Esophagus muscularis mucosa (tissue), 4 donors: ENCODE data around the gene UBAC2. TPM values are rescaled to one million over a fixed set of nuclear protein-coding genes. Genes with fewer than 3 reads are reported as not detected.

Experiments
- DNase-seq: peaks from one replicate; pipeline ENCODE4 v3.0.0-alpha.2; 2017; ENCODE audit errors: extremely low spot score
- H3K27ac ChIP-seq, 4 donors: fragments of 200-600 bp; sonication (generic); replicated peaks in 1 of 4; 1 replicate in 3 of 4; 2 replicates in 1 of 4; pipeline ENCODE4 v1.5.1; 2016 to 2019; ENCODE audit warnings: mild to moderate bottlenecking in 1 of 4
- H3K27me3 ChIP-seq, 4 donors: fragments of 200-600 bp; sonication (generic); one replicate each; pipeline versions ENCODE4 v1.5.1 to v1.6.0; 2016 to 2019
- H3K36me3 ChIP-seq, 4 donors: fragments of 200-600 bp; sonication (generic); one replicate each; pipeline ENCODE4 v1.5.1; 2016 to 2019
- H3K4me1 ChIP-seq, 4 donors: fragments of 200-600 bp; sonication (generic); one replicate each; pipeline ENCODE4 v1.5.1; 2016 to 2019
- H3K4me3 ChIP-seq, 4 donors: fragments of 200-600 bp; sonication (generic); 1 replicate in 2 of 4; 2 replicates in 2 of 4; pipeline ENCODE4 v1.5.1; 2016 to 2019; ENCODE audit warnings: mild to moderate bottlenecking in 4 of 4, moderate library complexity in 1 of 4
- H3K9me3 ChIP-seq, 4 donors: fragments of 200-600 bp; sonication (generic); 1 replicate in 3 of 4; 2 replicates in 1 of 4; pipeline ENCODE4 v1.5.1; 2016 to 2019
- EP300 ChIP-seq: sonication (generic); formaldehyde crosslinking; IDR thresholded peaks from one replicate; pipeline ENCODE4 v1.6.1; 2017; ENCODE audit warnings: antibody characterized with exemption
- POLR2A ChIP-seq: fragments of 450-650 bp; IDR thresholded peaks from one replicate; pipeline ENCODE4 v1.6.1; 2017; ENCODE audit warnings: antibody characterized with exemption, moderate library complexity, mild to moderate bottlenecking, low read depth
- POLR2AphosphoS5 ChIP-seq, 2 donors: sonication (generic); formaldehyde crosslinking; IDR thresholded peaks; one replicate each; pipeline ENCODE4 v1.6.1; 2017; ENCODE audit warnings: antibody characterized with exemption in 2 of 2
- WGBS: methylation state at CpG from one replicate; pipeline ENCODE4 v1.1.5; 2018; 5-methylcytosine and 5-hydroxymethylcytosine counted together
- intact Hi-C: fragments of 100-400 bp; cut with DNase I; formaldehyde crosslinking; loops from one replicate; pipeline ENCODE4 v1.15.1; 2023
- total RNA-seq, 4 donors: library from RNA; depleted of rRNA; stranded (reverse); fragments of >200 nt; gene quantifications; one replicate each; pipeline versions ENCODE4 v1.1.0 to v1.2.1, GENCODE V29; 2016
- TF ChIP-seq, protein P1 (sequence below), 3 experiments: fragments of 200-600 bp in 2 of 3; fragments of 450-650 bp in 1 of 3; sonication (generic) in 2 of 3; IDR thresholded peaks; one replicate each; pipeline ENCODE4 v1.5.1; 2017 to 2019; ENCODE audit warnings: antibody characterized with exemption in 3 of 3, mild to moderate bottlenecking in 2 of 3, moderate library complexity in 1 of 3

UBAC2 gene
- 10 to 100 TPM; 42.6 to 62.1 (median 50.9) TPM for total RNA-seq

DNA sequence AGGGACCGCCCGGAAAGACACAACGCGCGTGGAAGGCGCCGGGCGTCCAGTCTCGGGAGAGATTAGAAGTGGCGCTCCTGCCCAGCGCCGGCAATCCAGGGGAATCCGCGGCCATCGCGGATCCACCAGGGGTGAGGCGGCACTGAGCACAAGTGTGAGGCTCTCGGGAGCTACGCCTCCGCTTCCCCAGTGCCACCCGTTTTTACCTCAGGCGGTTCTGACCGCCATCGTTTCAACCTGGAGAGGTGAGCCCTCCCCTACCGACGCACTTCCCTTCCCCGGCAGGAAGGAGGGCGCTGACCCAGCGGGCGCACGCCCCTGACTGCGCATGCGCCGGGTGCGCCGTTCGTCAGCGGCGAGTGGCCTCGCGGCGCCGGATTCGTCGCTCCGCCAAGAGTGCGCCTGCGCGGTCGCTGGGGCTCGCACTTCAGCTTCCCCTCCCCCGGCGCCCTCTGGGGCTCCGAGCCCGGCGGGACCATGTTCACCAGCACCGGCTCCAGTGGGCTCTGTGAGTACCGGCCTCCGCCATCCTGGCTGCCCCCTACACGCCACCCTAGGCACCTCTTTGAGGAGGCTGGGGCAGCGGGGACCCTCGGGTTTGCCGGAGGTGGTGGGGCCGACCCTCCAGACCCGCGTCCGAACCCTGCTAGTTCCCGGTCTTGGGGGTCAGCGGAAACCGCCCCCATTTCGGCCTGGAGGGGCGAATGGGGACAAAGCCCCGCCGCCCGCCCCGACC is at the start of gene UBAC2:
UBAC2 (plus strand) TSS at position 423 of the 736 bp plus-strand sequence; CDS start at position 478, 55 bp downstream.
- H3K9me3 ChIP-seq: no peaks in the 10 kb centered on the region
- intact Hi-C loops: loop anchor here (5.0 kb wide), 1 partner anchor 113 kb away; no protein-coding TSS in a partner anchor
- TF ChIP-seq, protein P1, sequence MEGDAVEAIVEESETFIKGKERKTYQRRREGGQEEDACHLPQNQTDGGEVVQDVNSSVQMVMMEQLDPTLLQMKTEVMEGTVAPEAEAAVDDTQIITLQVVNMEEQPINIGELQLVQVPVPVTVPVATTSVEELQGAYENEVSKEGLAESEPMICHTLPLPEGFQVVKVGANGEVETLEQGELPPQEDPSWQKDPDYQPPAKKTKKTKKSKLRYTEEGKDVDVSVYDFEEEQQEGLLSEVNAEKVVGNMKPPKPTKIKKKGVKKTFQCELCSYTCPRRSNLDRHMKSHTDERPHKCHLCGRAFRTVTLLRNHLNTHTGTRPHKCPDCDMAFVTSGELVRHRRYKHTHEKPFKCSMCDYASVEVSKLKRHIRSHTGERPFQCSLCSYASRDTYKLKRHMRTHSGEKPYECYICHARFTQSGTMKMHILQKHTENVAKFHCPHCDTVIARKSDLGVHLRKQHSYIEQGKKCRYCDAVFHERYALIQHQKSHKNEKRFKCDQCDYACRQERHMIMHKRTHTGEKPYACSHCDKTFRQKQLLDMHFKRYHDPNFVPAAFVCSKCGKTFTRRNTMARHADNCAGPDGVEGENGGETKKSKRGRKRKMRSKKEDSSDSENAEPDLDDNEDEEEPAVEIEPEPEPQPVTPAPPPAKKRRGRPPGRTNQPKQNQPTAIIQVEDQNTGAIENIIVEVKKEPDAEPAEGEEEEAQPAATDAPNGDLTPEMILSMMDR (IDR thresholded peaks at IDR 0.05): peak in 1 of 3 experiments; percentile 17
- TF ChIP-seq EP300: no peak
- TF ChIP-seq POLR2A: peak; percentile 86
- peak; percentile 99 to 100 for TF ChIP-seq POLR2AphosphoS5 (IDR thresholded peaks at IDR 0.05)
- 0% methylated on average over 21 of the region's 76 CpGs for WGBS
- H3K4me1 ChIP-seq: peaks cover 24 to 39% (median 32%) of the 10 kb centered on the region in 4 donors
- DNase-seq: peak; percentile 95
- H3K27ac ChIP-seq: peak within 1 kb of the TSS; percentile 94 to 99 (median 96)
- H3K36me3 ChIP-seq: no peaks in the 10 kb centered on the region
- H3K4me3 ChIP-seq: peak within 1 kb of the TSS; percentile 72 to 98 (median 82)
- H3K27me3 ChIP-seq: peaks cover 0 to 3% (median 0%) of the 10 kb centered on the region in 4 donors

- H3K27ac ChIP-seq: no peak overlapping the region
- TF ChIP-seq POLR2A (no peak), EP300 (no peak), POLR2AphosphoS5 (IDR thresholded peaks at IDR 0.05) (no peak)
- TF ChIP-seq, protein P1 (IDR thresholded peaks at IDR 0.05): no peak
- no peaks in the 10 kb centered on the region for H3K4me1 ChIP-seq
- WGBS: 76% methylated on average over 4 of the region's 4 CpGs
- no peaks in the 10 kb centered on the region for H3K36me3 ChIP-seq
- intact Hi-C loops: no loop called here
- no peaks in the 10 kb centered on the region for H3K9me3 ChIP-seq
- no peak for DNase-seq
- H3K4me3 ChIP-seq: no peak overlapping the region
- peaks cover 0 to 2% (median 0%) of the 10 kb centered on the region in 4 donors for H3K27me3 ChIP-seq
Measured at GRCh38 chr13:99151516-99151915, 49.1 kb upstream of the UBAC2 start.

DNA sequence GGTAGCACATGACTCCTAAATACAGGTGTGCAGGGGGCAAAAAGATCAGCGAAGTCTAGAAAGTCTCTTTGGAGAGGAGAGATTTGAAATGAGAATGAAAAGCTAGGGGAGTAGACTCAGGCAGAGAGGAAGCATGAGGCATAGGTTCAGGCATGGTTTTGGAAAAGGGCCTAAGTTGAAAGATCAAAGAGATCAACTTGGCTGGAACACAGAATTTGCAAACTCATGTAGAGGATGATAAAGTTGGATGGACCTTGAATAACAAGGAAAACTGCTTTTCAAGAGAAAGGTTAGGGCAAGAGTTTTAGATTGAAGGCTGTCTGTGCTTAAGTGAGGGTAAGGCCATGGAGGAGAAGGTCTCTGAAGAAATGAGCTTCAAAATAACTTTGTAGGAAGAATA is 47.4 kb upstream of the UBAC2 start:
- intact Hi-C loops: no loop called here
- H3K9me3 ChIP-seq: no peaks in the 10 kb centered on the region
- H3K4me1 ChIP-seq: no peaks in the 10 kb centered on the region
- H3K27me3 ChIP-seq: no peaks in the 10 kb centered on the region
- TF ChIP-seq POLR2AphosphoS5 (IDR thresholded peaks at IDR 0.05) (no peak), POLR2A (no peak), EP300 (no peak)
- TF ChIP-seq, protein P1 (IDR thresholded peaks at IDR 0.05): no peak
- H3K36me3 ChIP-seq: no peaks in the 10 kb centered on the region
- WGBS: 79% methylated on average over 1 of the region's 1 CpG
- DNase-seq: no peak
- H3K4me3 ChIP-seq: no peak overlapping the region
- H3K27ac ChIP-seq: no peak overlapping the region

DNA sequence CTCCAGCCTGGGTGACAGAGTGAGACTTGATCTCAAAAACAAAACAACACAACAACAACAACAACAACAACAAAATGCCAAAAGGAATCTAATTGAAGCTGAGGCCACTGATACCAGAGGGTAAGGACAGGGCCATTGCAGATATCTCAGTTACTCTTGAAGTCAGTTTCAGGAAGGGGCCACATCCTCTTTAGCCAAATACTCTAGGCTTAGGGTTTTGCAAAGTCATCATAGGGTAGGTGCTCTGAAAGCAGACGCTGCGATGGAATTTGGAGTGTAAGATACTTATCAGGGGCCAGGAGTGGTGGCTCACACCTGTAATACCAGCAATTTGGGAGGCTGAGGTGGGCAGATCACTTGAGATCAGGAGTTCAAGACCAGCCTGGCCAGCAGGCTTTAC is 46.6 kb upstream of the UBAC2 start:
- WGBS: 97% methylated on average over 2 of the region's 2 CpGs
- TF ChIP-seq POLR2AphosphoS5 (IDR thresholded peaks at IDR 0.05) (no peak), POLR2A (no peak), EP300 (no peak)
- TF ChIP-seq, protein P1 (IDR thresholded peaks at IDR 0.05): no peak

More for the DNA sequence above, 46.6 kb upstream of the UBAC2 start:
- H3K36me3 ChIP-seq: no peaks in the 10 kb centered on the region
- no peaks in the 10 kb centered on the region for H3K9me3 ChIP-seq
- intact Hi-C loops: no loop called here
- DNase-seq: no peak
- no peak overlapping the region for H3K4me3 ChIP-seq
- H3K27me3 ChIP-seq: no peaks in the 10 kb centered on the region
- H3K27ac ChIP-seq: no peak overlapping the region
- H3K4me1 ChIP-seq: no peaks in the 10 kb centered on the region
